Right lobe of liver (tissue), 4 donors: Measurements from ENCODE around the gene DUOXA2.

Experiments
- POLR2A ChIP-seq: fragments of 450-650 bp; IDR thresholded peaks from one replicate; pipeline ENCODE4 v1.6.1; 2017; ENCODE audit warnings: antibody characterized with exemption, mild to moderate bottlenecking
- TF ChIP-seq, protein P1 (sequence below), 4 donors: fragments of 200-600 bp in 3 of 4; fragments of 450-650 bp in 1 of 4; IDR thresholded peaks; one replicate each; pipeline versions ENCODE4 v1.5.1 to v1.8.0; 2016 to 2022; ENCODE audit warnings: antibody characterized with exemption in 4 of 4, mild to moderate bottlenecking in 2 of 4
- donor health status: DM: no; HTN: no; CAD: no.
- donor health status: DM: no; HTN: no; CAD: no.
- donor health status: DM: no; HTN: yes; CAD: no.

- no peak for TF ChIP-seq POLR2A
- TF ChIP-seq, protein P1, sequence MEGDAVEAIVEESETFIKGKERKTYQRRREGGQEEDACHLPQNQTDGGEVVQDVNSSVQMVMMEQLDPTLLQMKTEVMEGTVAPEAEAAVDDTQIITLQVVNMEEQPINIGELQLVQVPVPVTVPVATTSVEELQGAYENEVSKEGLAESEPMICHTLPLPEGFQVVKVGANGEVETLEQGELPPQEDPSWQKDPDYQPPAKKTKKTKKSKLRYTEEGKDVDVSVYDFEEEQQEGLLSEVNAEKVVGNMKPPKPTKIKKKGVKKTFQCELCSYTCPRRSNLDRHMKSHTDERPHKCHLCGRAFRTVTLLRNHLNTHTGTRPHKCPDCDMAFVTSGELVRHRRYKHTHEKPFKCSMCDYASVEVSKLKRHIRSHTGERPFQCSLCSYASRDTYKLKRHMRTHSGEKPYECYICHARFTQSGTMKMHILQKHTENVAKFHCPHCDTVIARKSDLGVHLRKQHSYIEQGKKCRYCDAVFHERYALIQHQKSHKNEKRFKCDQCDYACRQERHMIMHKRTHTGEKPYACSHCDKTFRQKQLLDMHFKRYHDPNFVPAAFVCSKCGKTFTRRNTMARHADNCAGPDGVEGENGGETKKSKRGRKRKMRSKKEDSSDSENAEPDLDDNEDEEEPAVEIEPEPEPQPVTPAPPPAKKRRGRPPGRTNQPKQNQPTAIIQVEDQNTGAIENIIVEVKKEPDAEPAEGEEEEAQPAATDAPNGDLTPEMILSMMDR (IDR thresholded peaks at IDR 0.05), result no peak
Measured at GRCh38 chr15:45139770-45140169, 25.6 kb downstream of the DUOXA2 start.
